ENCODE measurements around the gene SH2D1B. TPM values are rescaled to one million over a fixed set of nuclear protein-coding genes. Genes with fewer than 3 reads are reported as not detected.

Gene SH2D1B
- total and polyA plus RNA-seq, 2 donors (not counting 1 experiment from before 2014, with no cell fraction given): 0.15 TPM

GRCh38 chr1:162416909-162417308, 5.0 kb upstream of the SH2D1B start:
- H3K27me3 Mint-ChIP-seq: peaks cover 34% of the 10 kb centered on the region
- WGBS (ENCODE audit: insufficient coverage): 100% methylated on average over 1 of the region's 2 CpGs
- Histone ChIP-seq H2AFZ (ENCODE audit: insufficient read depth, low read depth, low read length, poor library complexity, severe bottlenecking) (no peak overlapping the region), H3K4me1 (ENCODE audit: control insufficient read depth in 2 of 2, insufficient read depth in 2 of 2, low read length in 2 of 2) (no peaks in the 10 kb centered on the region), H3K79me2 (ENCODE audit: control insufficient read depth, insufficient read depth, low read length) (no peaks in the 10 kb centered on the region), H3K27me3 (replicated peaks in 1 of 4; ENCODE audit: control extremely low read depth in 1 of 4, control insufficient read depth in 3 of 4, insufficient read depth in 4 of 4, low read length in 3 of 4) (peaks cover 0 to 5% (median 2%) of the 10 kb centered on the region in 4 experiments), H3K36me3 (replicated peaks in 1 of 2; ENCODE audit: control extremely low read depth in 1 of 2, control insufficient read depth in 1 of 2, extremely low read depth in 1 of 2, insufficient read depth in 2 of 2, low read length in 1 of 2) (no peaks in the 10 kb centered on the region), H3K9ac (ENCODE audit: low read length) (no peak overlapping the region), H3K9me3 (ENCODE audit: control extremely low read depth in 1 of 3, control insufficient read depth in 2 of 3, insufficient read depth in 1 of 3, low read length in 2 of 3) (peaks cover 0 to 1% (median 0%) of the 10 kb centered on the region in 3 donors), H3K4me3 (ENCODE audit: control extremely low read depth in 1 of 5, extremely low read depth in 1 of 5, insufficient read depth in 1 of 5, low read depth in 2 of 5, low read length in 4 of 5) (no peak overlapping the region), H4K20me1 (ENCODE audit: control insufficient read depth, insufficient read depth, low read length, poor library complexity, severe bottlenecking) (no peaks in the 10 kb centered on the region), H3K27ac (ENCODE audit: low read length in 2 of 2) (no peak overlapping the region), H3K4me2 (replicated peaks; ENCODE audit: low read depth, low read length, poor library complexity, severe bottlenecking) (no peak overlapping the region)
- DNase-seq (no peak), ATAC-seq (ENCODE audit: low read depth) (no peak)
- no peak overlapping the region for H3K27ac Mint-ChIP-seq
- peaks cover under 1% of the 10 kb centered on the region for H3K4me1 Mint-ChIP-seq
- H3K9me3 Mint-ChIP-seq (ENCODE audit: insufficient read depth): no peaks in the 10 kb centered on the region
- no peak overlapping the region for H3K4me3 Mint-ChIP-seq
- no peak for TF ChIP-seq EZH2 (IDR thresholded peaks at IDR 0.05; ENCODE audit: borderline replicate concordance, insufficient read depth, low read depth, low read length, poor library complexity, severe bottlenecking)
- TF ChIP-seq, protein P1, sequence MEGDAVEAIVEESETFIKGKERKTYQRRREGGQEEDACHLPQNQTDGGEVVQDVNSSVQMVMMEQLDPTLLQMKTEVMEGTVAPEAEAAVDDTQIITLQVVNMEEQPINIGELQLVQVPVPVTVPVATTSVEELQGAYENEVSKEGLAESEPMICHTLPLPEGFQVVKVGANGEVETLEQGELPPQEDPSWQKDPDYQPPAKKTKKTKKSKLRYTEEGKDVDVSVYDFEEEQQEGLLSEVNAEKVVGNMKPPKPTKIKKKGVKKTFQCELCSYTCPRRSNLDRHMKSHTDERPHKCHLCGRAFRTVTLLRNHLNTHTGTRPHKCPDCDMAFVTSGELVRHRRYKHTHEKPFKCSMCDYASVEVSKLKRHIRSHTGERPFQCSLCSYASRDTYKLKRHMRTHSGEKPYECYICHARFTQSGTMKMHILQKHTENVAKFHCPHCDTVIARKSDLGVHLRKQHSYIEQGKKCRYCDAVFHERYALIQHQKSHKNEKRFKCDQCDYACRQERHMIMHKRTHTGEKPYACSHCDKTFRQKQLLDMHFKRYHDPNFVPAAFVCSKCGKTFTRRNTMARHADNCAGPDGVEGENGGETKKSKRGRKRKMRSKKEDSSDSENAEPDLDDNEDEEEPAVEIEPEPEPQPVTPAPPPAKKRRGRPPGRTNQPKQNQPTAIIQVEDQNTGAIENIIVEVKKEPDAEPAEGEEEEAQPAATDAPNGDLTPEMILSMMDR (IDR thresholded peaks at IDR 0.05): no peak
- POLR2A ChIA-PET: no interaction called here
- intact Hi-C loops (cut with micrococcal nuclease): no loop called here
- CTCF ChIA-PET: interaction anchor here (0.6 kb wide), 1 partner anchor 25 kb away, joined by 4 read pairs; no protein-coding TSS in a partner anchor

DNA sequence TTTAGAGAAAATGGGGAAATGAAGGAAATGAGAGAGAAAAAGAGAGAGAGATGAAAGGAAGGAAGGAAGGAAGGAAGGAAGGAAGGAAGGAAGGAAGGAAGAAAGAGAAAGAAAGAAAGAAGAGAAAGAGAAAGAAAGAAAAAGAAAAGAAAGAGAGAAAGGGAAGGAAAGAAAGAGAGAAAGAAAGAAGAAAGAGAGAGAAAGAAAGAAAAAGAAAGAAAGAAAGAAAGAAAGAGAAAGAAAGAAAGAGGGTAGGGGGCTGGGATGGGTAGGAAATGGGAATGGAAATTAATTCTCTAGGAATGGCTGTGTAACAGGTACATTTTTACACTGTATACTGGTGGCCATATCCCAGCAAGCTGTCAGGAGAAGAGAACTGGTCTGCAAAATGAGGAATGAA, 4.3 kb upstream of the SH2D1B start:
- POLR2A ChIA-PET: no interaction called here
- H3K27ac Mint-ChIP-seq: no peak overlapping the region

More for the DNA sequence above, 4.3 kb upstream of the SH2D1B start:
- Histone ChIP-seq H3K4me3 (ENCODE audit: control extremely low read depth in 1 of 5, extremely low read depth in 1 of 5, insufficient read depth in 1 of 5, low read depth in 2 of 5, low read length in 4 of 5) (no peak overlapping the region), H3K27ac (ENCODE audit: low read length in 2 of 2) (no peak overlapping the region), H3K4me2 (replicated peaks; ENCODE audit: low read depth, low read length, poor library complexity, severe bottlenecking) (no peak overlapping the region), H3K9ac (ENCODE audit: low read length) (no peak overlapping the region), H3K36me3 (replicated peaks in 1 of 2; ENCODE audit: control extremely low read depth in 1 of 2, control insufficient read depth in 1 of 2, extremely low read depth in 1 of 2, insufficient read depth in 2 of 2, low read length in 1 of 2) (no peaks in the 10 kb centered on the region), H3K27me3 (replicated peaks in 1 of 4; ENCODE audit: control extremely low read depth in 1 of 4, control insufficient read depth in 3 of 4, insufficient read depth in 4 of 4, low read length in 3 of 4) (peaks cover 0 to 7% (median 3%) of the 10 kb centered on the region in 4 experiments), H3K79me2 (ENCODE audit: control insufficient read depth, insufficient read depth, low read length) (no peaks in the 10 kb centered on the region), H2AFZ (ENCODE audit: insufficient read depth, low read depth, low read length, poor library complexity, severe bottlenecking) (no peak overlapping the region), H3K4me1 (ENCODE audit: control insufficient read depth in 2 of 2, insufficient read depth in 2 of 2, low read length in 2 of 2) (no peaks in the 10 kb centered on the region), H3K9me3 (ENCODE audit: control extremely low read depth in 1 of 3, control insufficient read depth in 2 of 3, insufficient read depth in 1 of 3, low read length in 2 of 3) (peaks cover 0 to 1% (median 0%) of the 10 kb centered on the region in 3 donors), H4K20me1 (ENCODE audit: control insufficient read depth, insufficient read depth, low read length, poor library complexity, severe bottlenecking) (no peaks in the 10 kb centered on the region)
- DNase-seq (no peak), ATAC-seq (ENCODE audit: low read depth) (no peak)
- TF ChIP-seq EZH2 (IDR thresholded peaks at IDR 0.05; ENCODE audit: borderline replicate concordance, insufficient read depth, low read depth, low read length, poor library complexity, severe bottlenecking): no peak
- no peak overlapping the region for H3K4me3 Mint-ChIP-seq
- CTCF ChIA-PET: no interaction called here
- peaks cover 40% of the 10 kb centered on the region for H3K27me3 Mint-ChIP-seq
- no peaks in the 10 kb centered on the region for H3K9me3 Mint-ChIP-seq (ENCODE audit: insufficient read depth)
- intact Hi-C loops (cut with micrococcal nuclease): no loop called here
- no peaks in the 10 kb centered on the region for H3K4me1 Mint-ChIP-seq

Data from B cell (primary cell).